Measurements from ENCODE around the gene CBX8.

DNA sequence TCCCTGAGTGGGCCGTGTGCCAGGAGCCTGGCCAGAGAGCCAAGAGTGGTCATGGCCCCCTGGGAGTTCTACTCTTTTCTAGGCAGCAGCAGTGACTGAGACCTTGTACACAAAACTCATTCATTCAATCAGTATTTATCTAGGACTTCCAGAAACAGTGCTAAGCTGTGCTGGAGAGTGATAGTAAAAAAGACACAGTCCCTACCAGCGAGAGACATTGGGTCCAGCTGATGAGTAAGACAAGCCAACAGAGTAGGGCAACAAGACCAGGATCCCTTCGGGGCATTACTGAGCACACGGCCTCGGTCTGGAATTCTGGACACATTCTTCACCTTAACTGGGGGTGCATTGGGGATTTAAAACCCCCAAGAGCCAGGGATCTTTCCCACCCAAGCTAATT lies 22.2 kb upstream of the CBX8 start:
- TF ChIP-seq, protein P1, sequence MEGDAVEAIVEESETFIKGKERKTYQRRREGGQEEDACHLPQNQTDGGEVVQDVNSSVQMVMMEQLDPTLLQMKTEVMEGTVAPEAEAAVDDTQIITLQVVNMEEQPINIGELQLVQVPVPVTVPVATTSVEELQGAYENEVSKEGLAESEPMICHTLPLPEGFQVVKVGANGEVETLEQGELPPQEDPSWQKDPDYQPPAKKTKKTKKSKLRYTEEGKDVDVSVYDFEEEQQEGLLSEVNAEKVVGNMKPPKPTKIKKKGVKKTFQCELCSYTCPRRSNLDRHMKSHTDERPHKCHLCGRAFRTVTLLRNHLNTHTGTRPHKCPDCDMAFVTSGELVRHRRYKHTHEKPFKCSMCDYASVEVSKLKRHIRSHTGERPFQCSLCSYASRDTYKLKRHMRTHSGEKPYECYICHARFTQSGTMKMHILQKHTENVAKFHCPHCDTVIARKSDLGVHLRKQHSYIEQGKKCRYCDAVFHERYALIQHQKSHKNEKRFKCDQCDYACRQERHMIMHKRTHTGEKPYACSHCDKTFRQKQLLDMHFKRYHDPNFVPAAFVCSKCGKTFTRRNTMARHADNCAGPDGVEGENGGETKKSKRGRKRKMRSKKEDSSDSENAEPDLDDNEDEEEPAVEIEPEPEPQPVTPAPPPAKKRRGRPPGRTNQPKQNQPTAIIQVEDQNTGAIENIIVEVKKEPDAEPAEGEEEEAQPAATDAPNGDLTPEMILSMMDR (IDR thresholded peaks at IDR 0.05) = no peak
- TF ChIP-seq POLR2A (IDR thresholded peaks at IDR 0.05) = no peak

Measured in lower leg skin (tissue), 3 donors.